Neural progenitor cell (in vitro differentiated cells): ENCODE measurements around the gene ITGB1. TPM values are rescaled to one million over a fixed set of nuclear protein-coding genes. Genes with fewer than 3 reads are reported as not detected.

ENCODE experiments used
- DNase-seq: peaks from one replicate; pipeline ENCODE4 v3.0.0-alpha.2; 2016; ENCODE audit warnings: low spot score
- H2AFZ ChIP-seq: fragments of 200-600 bp; sonication (generic); replicated peaks from 2 replicates; pipeline ENCODE4 v1.6.1; 2016; ENCODE audit warnings: antibody characterized with exemption
- H3F3A ChIP-seq: fragments of 200-600 bp; sonication (generic); 2 replicates; pipeline ENCODE4 v1.6.1; 2016; ENCODE audit warnings: antibody characterized with exemption, low read depth
- H3K27ac ChIP-seq: fragments of 200-600 bp; sonication (generic); 2 replicates; pipeline ENCODE4 v1.5.1; 2016; ENCODE audit warnings: mild to moderate bottlenecking
- H3K27me3 ChIP-seq: fragments of 200-600 bp; sonication (generic); 2 replicates; pipeline ENCODE4 v1.6.1; 2016; ENCODE audit warnings: mild to moderate bottlenecking, moderate library complexity
- H3K36me3 ChIP-seq: fragments of 200-600 bp; sonication (generic); 2 replicates; pipeline ENCODE4 v1.5.1; 2016
- H3K4me1 ChIP-seq: fragments of 200-600 bp; sonication (generic); 2 replicates; pipeline ENCODE4 v1.6.1; 2016; ENCODE audit warnings: mixed run types
- H3K4me2 ChIP-seq: fragments of 200-600 bp; sonication (generic); 2 replicates; pipeline ENCODE4 v1.6.1; 2016
- H3K4me3 ChIP-seq: fragments of 200-600 bp; sonication (generic); 2 replicates; pipeline ENCODE4 v1.5.1; 2016
- H3K79me2 ChIP-seq: fragments of 200-600 bp; sonication (generic); 2 replicates; pipeline ENCODE4 v1.6.1; 2016; ENCODE audit warnings: low read depth
- H3K9ac ChIP-seq: fragments of 200-600 bp; sonication (generic); 2 replicates; pipeline ENCODE4 v1.6.1; 2016
- H3K9me3 ChIP-seq: fragments of 200-600 bp; sonication (generic); 2 replicates; pipeline ENCODE4 v1.5.1; 2016; ENCODE audit warnings: low read depth
- H4K20me1 ChIP-seq: fragments of 200-600 bp; sonication (generic); 2 replicates; pipeline ENCODE4 v1.6.1; 2016; ENCODE audit warnings: low read depth
- H3K27ac Mint-ChIP-seq: 3 replicates; pipeline ENCODE4 v1.8.0; 2021; ENCODE audit warnings: mixed read lengths
- H3K27me3 Mint-ChIP-seq: 2 replicates; pipeline ENCODE4 v1.8.0; 2022; ENCODE audit warnings: low read depth, mild to moderate bottlenecking, inconsistent platforms, moderate library complexity, mixed read lengths; ENCODE audit not compliant: insufficient read depth
- H3K36me3 Mint-ChIP-seq: 3 replicates; pipeline ENCODE4 v1.8.0; 2021; ENCODE audit warnings: mixed read lengths
- H3K4me1 Mint-ChIP-seq: 3 replicates; pipeline ENCODE4 v1.8.0; 2021; ENCODE audit warnings: mixed read lengths
- H3K4me3 Mint-ChIP-seq: 3 replicates; pipeline ENCODE4 v1.8.0; 2021; ENCODE audit warnings: mild to moderate bottlenecking, moderate library complexity, mixed read lengths
- H3K9me3 Mint-ChIP-seq: 3 replicates; pipeline ENCODE4 v1.8.0; 2020; ENCODE audit warnings: mixed read lengths
- CTCF ChIP-seq: fragments of 200-600 bp; sonication (generic); IDR thresholded peaks from 2 replicates; pipeline ENCODE4 v1.5.1; 2017; ENCODE audit warnings: antibody characterized with exemption, mild to moderate bottlenecking
- EZH2 ChIP-seq: fragments of 200-600 bp; sonication (generic); IDR thresholded peaks from 2 replicates; pipeline ENCODE4 v1.6.1; 2017; ENCODE audit warnings: antibody characterized with exemption, mild to moderate bottlenecking, moderate library complexity
- EZH2phosphoT487 ChIP-seq: fragments of 200-600 bp; sonication (generic); IDR thresholded peaks from 2 replicates; pipeline ENCODE4 v1.6.1; 2017; ENCODE audit warnings: antibody characterized with exemption
- total RNA-seq: library from RNA; depleted of rRNA; stranded (reverse); fragments of >200 nt; gene quantifications from 2 replicates; pipeline ENCODE4 v1.2.3, GENCODE V29; 2015; ENCODE audit warnings: low replicate concordance

The ITGB1 gene
- total RNA-seq, 1 donor from 2014 or later: 358 TPM

- H3K27ac ChIP-seq: no peak overlapping the region
- peaks cover 44% of the 10 kb centered on the region for H3K4me1 Mint-ChIP-seq
- no peak overlapping the region for H3K4me3 Mint-ChIP-seq
- peak overlapping the region; percentile 0 for H2AFZ ChIP-seq
- no peaks in the 10 kb centered on the region for H3K36me3 Mint-ChIP-seq
- no peaks in the 10 kb centered on the region for H3K79me2 ChIP-seq
- peaks cover 14% of the 10 kb centered on the region for H3F3A ChIP-seq
- TF ChIP-seq EZH2phosphoT487 (no peak), EZH2 (no peak), CTCF (no peak)
- no peak overlapping the region for H3K4me2 ChIP-seq
- H3K9me3 ChIP-seq: no peaks in the 10 kb centered on the region
- no peak overlapping the region for H3K27ac Mint-ChIP-seq
- H3K27me3 ChIP-seq: no peaks in the 10 kb centered on the region
- no peaks in the 10 kb centered on the region for H3K4me1 ChIP-seq
- H3K9ac ChIP-seq: no peak overlapping the region
- no peaks in the 10 kb centered on the region for H3K36me3 ChIP-seq
- DNase-seq: no peak
- no peaks in the 10 kb centered on the region for H4K20me1 ChIP-seq
- no peak overlapping the region for H3K4me3 ChIP-seq
- no peaks in the 10 kb centered on the region for H3K9me3 Mint-ChIP-seq
- peaks cover 2% of the 10 kb centered on the region for H3K27me3 Mint-ChIP-seq
Measured at GRCh38 chr10:32982911-32983909, 25.2 kb upstream of the ITGB1 start.

GRCh38 chr10:32982293-32982709 is 24.3 kb upstream of the ITGB1 start:
- peaks cover 44% of the 10 kb centered on the region for H3K4me1 Mint-ChIP-seq
- H3K27me3 Mint-ChIP-seq: peaks cover 2% of the 10 kb centered on the region

GRCh38 chr10:32981760-32982159 is 23.7 kb upstream of the ITGB1 start:
- H3K27me3 ChIP-seq: no peaks in the 10 kb centered on the region
- no peak overlapping the region for H3K4me3 ChIP-seq
- H3K9ac ChIP-seq: no peak overlapping the region
- H3K27me3 Mint-ChIP-seq: peaks cover 2% of the 10 kb centered on the region
- TF ChIP-seq EZH2 (no peak), EZH2phosphoT487 (no peak), CTCF (no peak)
- H3K9me3 Mint-ChIP-seq: no peaks in the 10 kb centered on the region
- H3K27ac Mint-ChIP-seq: no peak overlapping the region
- peaks cover 44% of the 10 kb centered on the region for H3K4me1 Mint-ChIP-seq
- no peaks in the 10 kb centered on the region for H3K9me3 ChIP-seq
- no peaks in the 10 kb centered on the region for H4K20me1 ChIP-seq
- no peak overlapping the region for H3K4me3 Mint-ChIP-seq
- H3K4me2 ChIP-seq: no peak overlapping the region
- H2AFZ ChIP-seq: no peak overlapping the region
- no peak overlapping the region for H3K27ac ChIP-seq
- H3K79me2 ChIP-seq: no peaks in the 10 kb centered on the region
- H3K4me1 ChIP-seq: no peaks in the 10 kb centered on the region
- H3K36me3 Mint-ChIP-seq: no peaks in the 10 kb centered on the region
- DNase-seq: no peak
- H3F3A ChIP-seq: peaks cover 14% of the 10 kb centered on the region
- no peaks in the 10 kb centered on the region for H3K36me3 ChIP-seq

More at GRCh38 chr10:32982293-32982709, 24.3 kb upstream of the ITGB1 start:
- Histone ChIP-seq H3K4me1 (no peaks in the 10 kb centered on the region), H2AFZ (no peak overlapping the region), H3K9me3 (no peaks in the 10 kb centered on the region), H4K20me1 (no peaks in the 10 kb centered on the region), H3K4me3 (no peak overlapping the region), H3K79me2 (no peaks in the 10 kb centered on the region), H3K9ac (no peak overlapping the region), H3K27ac (no peak overlapping the region), H3F3A (peaks cover 14% of the 10 kb centered on the region), H3K4me2 (no peak overlapping the region), H3K27me3 (no peaks in the 10 kb centered on the region), H3K36me3 (no peaks in the 10 kb centered on the region)
- TF ChIP-seq CTCF: no peak
- no peak for TF ChIP-seq EZH2phosphoT487
- no peak for TF ChIP-seq EZH2
- no peaks in the 10 kb centered on the region for H3K9me3 Mint-ChIP-seq
- no peak overlapping the region for H3K4me3 Mint-ChIP-seq
- H3K27ac Mint-ChIP-seq: no peak overlapping the region
- no peak for DNase-seq
- H3K36me3 Mint-ChIP-seq: no peaks in the 10 kb centered on the region
